Right cardiac atrium (tissue), 5 donors: Measurements from ENCODE around the gene GALNT5. TPM values are rescaled to one million over a fixed set of nuclear protein-coding genes. Genes with fewer than 3 reads are reported as not detected.

Experiments used
- ATAC-seq, 2 donors: fragments of 200-7000 bp; cut with Tn5 transposase; one replicate each; pipeline versions ENCODE4 v1.8.0 to v1.9.1; 2020; ENCODE audit warnings: moderate library complexity in 2 of 2, mild to moderate bottlenecking in 1 of 2
- DNase-seq, 3 donors: peaks; one replicate each; pipeline ENCODE4 v3.0.0-alpha.2; 2020
- H3K27ac ChIP-seq: one replicate; pipeline ENCODE4 v1.5.1; 2013; ENCODE audit warnings: mild to moderate bottlenecking, low read length, control low read depth, moderate library complexity
- H3K27me3 ChIP-seq: one replicate; pipeline ENCODE4 v1.6.1; 2013; ENCODE audit not compliant: control insufficient read depth, insufficient read depth
- H3K4me1 ChIP-seq: one replicate; pipeline ENCODE4 v1.6.1; 2013; ENCODE audit warnings: low read length; ENCODE audit not compliant: control insufficient read depth, insufficient read depth
- H3K4me3 ChIP-seq: one replicate; pipeline ENCODE4 v1.5.1; 2013; ENCODE audit warnings: low read length, control low read depth
- H3K9me3 ChIP-seq: one replicate; pipeline ENCODE4 v1.6.1; 2013; ENCODE audit warnings: low read length; ENCODE audit not compliant: control insufficient read depth
- WGBS: extraction: QIAGEN DNeasy Blood & Tissue Kit; methylation state at CpG from one replicate; pipeline ENCODE4 v1.1.7; 2013; 5-methylcytosine and 5-hydroxymethylcytosine counted together
- intact Hi-C, 4 donors: fragments of 100-400 bp; cut with DNase I; formaldehyde crosslinking; loops; one replicate each; pipeline versions ENCODE4 v1.11.0 to v1.14.0; 2022 to 2023
- polyA plus RNA-seq: library from polyadenylated mRNA; stranded (reverse); fragments of 200-250 nt; gene quantifications from one replicate; pipeline ENCODE4 v1.2.3, GENCODE V29; 2013
- total RNA-seq, 4 donors: library from RNA; stranded (reverse); fragmentation: NEBNext Ultra II Directional; extraction: Animal tissue kit (Norgen Biotek cat#: 25700); gene quantifications; one replicate each; pipeline ENCODE4 v1.2.1, GENCODE V29; 2021
- donor health status: healthy with polysubstance abuse.
- donor health status: DM: no; HTN: yes; CAD: no.
- donor health status: DM: no; HTN: no; CAD: no.
- donor health status: DM: no; HTN: yes; CAD: no; lungs with severe emphysema.
- donor health status: DM: yes; HTN: yes; CAD: no.

Gene GALNT5
- total and polyA plus RNA-seq, 5 donors: 0.34 to 1.6 (median 0.97) TPM

GRCh38 chr2:157229572-157229971, 27.9 kb upstream of the GALNT5 start:
- Histone ChIP-seq H3K27ac (no peak overlapping the region), H3K4me3 (no peak overlapping the region), H3K4me1 (no peaks in the 10 kb centered on the region), H3K27me3 (no peaks in the 10 kb centered on the region), H3K9me3 (no peaks in the 10 kb centered on the region)
- WGBS: 74% methylated on average over 2 of the region's 2 CpGs
- DNase-seq (no peak), ATAC-seq (no peak)
- intact Hi-C loops: no loop called here

GRCh38 chr2:157231476-157231875, 26.0 kb upstream of the GALNT5 start:
- intact Hi-C loops: no loop called here
- Histone ChIP-seq H3K27me3 (no peaks in the 10 kb centered on the region), H3K4me1 (no peaks in the 10 kb centered on the region), H3K4me3 (no peak overlapping the region), H3K27ac (no peak overlapping the region), H3K9me3 (no peaks in the 10 kb centered on the region)
- DNase-seq (no peak), ATAC-seq (no peak)

- 52% methylated on average over 4 of the region's 4 CpGs for WGBS
Observed at GRCh38 chr2:157233506-157233905, 24.0 kb upstream of the GALNT5 start.

GRCh38 chr2:157236404-157236803, 21.1 kb upstream of the GALNT5 start:
- DNase-seq (no peak), ATAC-seq (no peak)
- WGBS: 86% methylated on average over 2 of the region's 2 CpGs
- no peaks in the 10 kb centered on the region for H3K9me3 ChIP-seq
- H3K27ac ChIP-seq: no peak overlapping the region
- no peak overlapping the region for H3K4me3 ChIP-seq
- H3K4me1 ChIP-seq: no peaks in the 10 kb centered on the region
- no peaks in the 10 kb centered on the region for H3K27me3 ChIP-seq
- intact Hi-C loops: no loop called here

More at GRCh38 chr2:157233506-157233905, 24.0 kb upstream of the GALNT5 start:
- no peak for ATAC-seq
- no peaks in the 10 kb centered on the region for H3K4me1 ChIP-seq
- no peaks in the 10 kb centered on the region for H3K9me3 ChIP-seq
- no peak overlapping the region for H3K4me3 ChIP-seq
- no peaks in the 10 kb centered on the region for H3K27me3 ChIP-seq
- intact Hi-C loops: no loop called here
- no peak for DNase-seq
- no peak overlapping the region for H3K27ac ChIP-seq

DNA sequence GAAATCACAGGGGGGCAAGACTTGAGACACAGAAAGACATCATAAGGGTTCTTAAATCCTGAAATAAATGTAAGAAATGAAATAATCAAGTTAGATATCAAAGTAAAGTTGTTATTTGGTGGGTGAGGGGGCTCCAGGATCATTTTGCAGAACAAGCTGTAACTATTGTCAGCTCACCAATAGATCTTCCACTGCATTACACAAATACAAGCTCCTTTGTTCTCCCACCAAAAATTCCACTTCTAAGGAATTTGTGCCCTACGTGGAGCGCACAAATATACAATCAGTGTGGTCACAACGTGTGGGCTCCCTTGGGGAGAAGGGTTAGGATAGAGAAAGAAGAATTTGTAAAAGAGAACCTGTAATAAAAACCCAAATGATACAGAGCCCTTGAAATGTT, 19.2 kb upstream of the GALNT5 start:
- DNase-seq (no peak), ATAC-seq (no peak)
- 71% methylated on average over 3 of the region's 3 CpGs for WGBS
- intact Hi-C loops: no loop called here
- Histone ChIP-seq H3K4me1 (no peaks in the 10 kb centered on the region), H3K9me3 (no peaks in the 10 kb centered on the region), H3K27me3 (no peaks in the 10 kb centered on the region), H3K27ac (no peak overlapping the region), H3K4me3 (no peak overlapping the region)

DNA sequence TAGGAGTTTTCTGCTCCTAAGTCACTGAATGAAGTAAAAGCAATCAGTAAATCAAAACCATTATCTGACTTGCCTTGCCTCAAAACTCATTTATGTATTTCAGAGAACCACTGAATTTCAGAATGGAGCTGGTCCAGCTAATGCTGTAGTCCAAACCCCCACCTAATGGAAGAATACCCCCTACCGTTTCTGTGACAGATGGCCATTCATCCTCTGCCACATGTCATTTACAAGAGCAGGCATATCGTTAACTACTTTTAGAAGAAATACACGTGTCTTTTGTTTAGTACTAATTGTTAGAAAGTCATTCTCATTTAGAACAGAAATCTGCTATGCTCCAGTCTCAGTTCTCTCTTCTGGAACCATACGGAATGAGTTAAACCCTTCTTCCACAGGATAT, 12.8 kb upstream of the GALNT5 start:
- 64% methylated on average over 4 of the region's 4 CpGs for WGBS
- Histone ChIP-seq H3K9me3 (no peaks in the 10 kb centered on the region), H3K27me3 (no peaks in the 10 kb centered on the region), H3K4me3 (no peak overlapping the region), H3K4me1 (no peaks in the 10 kb centered on the region), H3K27ac (no peak overlapping the region)
- DNase-seq (no peak), ATAC-seq (no peak)
- intact Hi-C loops: no loop called here

DNA sequence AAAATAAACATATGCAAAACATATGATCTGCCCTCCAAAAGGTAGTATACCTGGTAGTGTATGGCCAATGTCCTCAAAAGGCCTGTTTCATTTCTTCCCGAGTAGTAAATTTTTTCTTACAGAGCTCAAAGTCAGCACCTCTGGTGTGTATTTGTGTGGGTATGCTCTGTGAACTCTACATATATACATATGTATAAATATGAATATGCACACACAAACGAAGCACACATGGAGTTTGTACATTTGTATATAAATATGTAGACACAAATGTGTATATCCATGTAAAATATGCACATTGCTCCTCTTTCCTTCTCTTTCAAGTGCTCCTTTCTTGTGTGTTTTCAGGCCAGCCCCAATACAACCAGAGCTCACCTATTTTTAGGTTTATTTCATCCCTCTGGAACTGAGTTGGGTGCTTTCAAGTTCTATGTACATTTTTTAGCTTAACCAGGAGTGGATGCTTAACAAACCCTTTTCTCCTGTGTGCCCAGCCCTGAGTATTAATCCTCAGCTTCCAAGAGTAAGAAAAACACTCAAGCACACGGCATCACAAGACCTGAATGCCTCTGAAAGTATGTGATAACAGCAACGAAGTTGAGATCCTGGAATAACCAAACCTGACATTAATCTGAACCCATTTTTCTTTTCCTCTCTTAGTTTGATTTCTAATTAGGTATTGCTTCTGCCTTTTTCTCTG, 12.2 kb upstream of the GALNT5 start:
- 52% methylated on average over 4 of the region's 4 CpGs for WGBS
- DNase-seq (no peak), ATAC-seq (no peak)
- intact Hi-C loops: no loop called here
- H3K4me3 ChIP-seq: no peak overlapping the region
- no peak overlapping the region for H3K27ac ChIP-seq
- H3K27me3 ChIP-seq: no peaks in the 10 kb centered on the region
- no peaks in the 10 kb centered on the region for H3K9me3 ChIP-seq
- H3K4me1 ChIP-seq: no peaks in the 10 kb centered on the region

GRCh38 chr2:157245846-157246764, 11.4 kb upstream of the GALNT5 start:
- DNase-seq (no peak), ATAC-seq (no peak)
- H3K27me3 ChIP-seq: no peaks in the 10 kb centered on the region
- H3K27ac ChIP-seq: no peak overlapping the region
- H3K4me3 ChIP-seq: no peak overlapping the region
- intact Hi-C loops: no loop called here
- no peaks in the 10 kb centered on the region for H3K9me3 ChIP-seq
- WGBS: 54% methylated on average over 7 of the region's 7 CpGs
- no peaks in the 10 kb centered on the region for H3K4me1 ChIP-seq

- Histone ChIP-seq H3K9me3 (no peaks in the 10 kb centered on the region), H3K27me3 (no peaks in the 10 kb centered on the region), H3K4me3 (no peak overlapping the region), H3K4me1 (no peaks in the 10 kb centered on the region), H3K27ac (no peak overlapping the region)
- intact Hi-C loops: no loop called here
- ATAC-seq (no peak), DNase-seq (no peak)
- whole genome bisulfite sequencing: 70% methylated on average over 6 of the region's 6 CpGs
Observed at GRCh38 chr2:157246765-157247407, 10.6 kb upstream of the GALNT5 start.

DNA sequence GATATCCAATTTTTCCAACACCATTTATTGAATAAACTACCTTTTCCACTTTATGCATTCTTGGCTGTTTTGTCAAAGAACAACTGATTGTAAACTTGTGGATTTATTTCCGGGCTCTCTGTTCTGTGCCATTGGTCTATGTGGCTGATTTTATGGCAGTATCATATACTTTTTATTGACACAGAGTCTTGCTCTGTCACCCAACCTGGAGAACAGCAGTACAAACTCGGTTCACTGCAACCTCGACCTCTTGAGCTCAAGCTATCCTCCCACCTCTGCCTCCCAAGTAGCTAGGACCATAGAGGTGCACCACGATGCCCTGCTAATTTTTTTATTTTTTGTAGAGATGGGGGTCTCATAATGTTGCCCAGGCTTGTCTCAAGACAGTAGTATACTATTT, 6.7 kb upstream of the GALNT5 start:
- H3K4me3 ChIP-seq: no peak overlapping the region
- WGBS: 89% methylated on average over 4 of the region's 4 CpGs
- H3K27ac ChIP-seq: no peak overlapping the region
- DNase-seq: no peak
- no peaks in the 10 kb centered on the region for H3K9me3 ChIP-seq
- no peaks in the 10 kb centered on the region for H3K27me3 ChIP-seq
- no peaks in the 10 kb centered on the region for H3K4me1 ChIP-seq
- no peak for ATAC-seq
- intact Hi-C loops: no loop called here

GRCh38 chr2:157251932-157252331, 5.6 kb upstream of the GALNT5 start:
- H3K27me3 ChIP-seq: no peaks in the 10 kb centered on the region
- H3K4me1 ChIP-seq: no peaks in the 10 kb centered on the region
- intact Hi-C loops: no loop called here
- no peak overlapping the region for H3K4me3 ChIP-seq
- H3K27ac ChIP-seq: no peak overlapping the region
- WGBS: 89% methylated on average over 2 of the region's 2 CpGs
- DNase-seq (no peak), ATAC-seq (no peak)
- no peaks in the 10 kb centered on the region for H3K9me3 ChIP-seq
